K562 (cell line): ENCODE measurements around the gene ZNF41.

Experiments
- BCL6 ChIP-seq: fragments of 250-450 bp; sonication (Bioruptor Pico); IDR thresholded peaks from 2 replicates; pipeline ENCODE4 v1.4.0; 2020
- C11orf30 ChIP-seq: fragments of 450-650 bp; IDR thresholded peaks from 2 replicates; pipeline ENCODE4 v1.6.1; 2016; ENCODE audit warnings: low read depth, mild to moderate bottlenecking
- FOXA1 ChIP-seq: fragments of 450-650 bp; IDR thresholded peaks from 2 replicates; pipeline ENCODE4 v1.6.1; 2016; ENCODE audit warnings: mild to moderate bottlenecking, borderline replicate concordance
- FOXM1 ChIP-seq, 2 experiments: fragments of 450-650 bp in 1 of 2; sonication (generic) in 1 of 2; formaldehyde crosslinking in 1 of 2; IDR thresholded peaks; 2 replicates each; pipeline versions ENCODE4 v1.6.1 to v1.9.0; 2017 to 2022; ENCODE audit warnings: low read depth in 2 of 2, mild to moderate bottlenecking in 2 of 2, missing genetic modification reagents in 1 of 2, moderate library complexity in 1 of 2
- LARP7 ChIP-seq: fragments of 450-650 bp; IDR thresholded peaks from 2 replicates; pipeline ENCODE4 v1.6.1; 2016
- MTA3 ChIP-seq: fragments of 450-650 bp; formaldehyde crosslinking; IDR thresholded peaks from 2 replicates; pipeline ENCODE4 v1.6.1; 2017; ENCODE audit warnings: mild to moderate bottlenecking, borderline replicate concordance
- PHF20 ChIP-seq: fragments of 450-650 bp; IDR thresholded peaks from 2 replicates; pipeline ENCODE4 v1.6.1; 2018; ENCODE audit not compliant: partially characterized antibody
- POLR2AphosphoS5 ChIP-seq: IDR thresholded peaks from 2 replicates; pipeline ENCODE4 v1.6.1; 2011; ENCODE audit warnings: mild to moderate bottlenecking, low read depth, low read length, moderate library complexity; ENCODE audit not compliant: control insufficient read depth, insufficient read depth
- RAD21 ChIP-seq, 2 experiments: fragments of 250-450 bp in 1 of 2; fragments of 450-650 bp in 1 of 2; sonication (Bioruptor Pico) in 1 of 2; formaldehyde crosslinking in 1 of 2; IDR thresholded peaks in 1 of 2; conservative IDR thresholded peaks in 1 of 2; 2 replicates each; pipeline versions ENCODE4 v1.4.0 to v1.8.0; 2020 to 2022; ENCODE audit warnings: mild to moderate bottlenecking in 2 of 2, moderate library complexity in 1 of 2
- SMAD3 ChIP-seq: fragments of 450-650 bp; formaldehyde crosslinking; conservative IDR thresholded peaks from 2 replicates; pipeline ENCODE4 v1.4.0; 2020; ENCODE audit warnings: mild to moderate bottlenecking

DNA sequence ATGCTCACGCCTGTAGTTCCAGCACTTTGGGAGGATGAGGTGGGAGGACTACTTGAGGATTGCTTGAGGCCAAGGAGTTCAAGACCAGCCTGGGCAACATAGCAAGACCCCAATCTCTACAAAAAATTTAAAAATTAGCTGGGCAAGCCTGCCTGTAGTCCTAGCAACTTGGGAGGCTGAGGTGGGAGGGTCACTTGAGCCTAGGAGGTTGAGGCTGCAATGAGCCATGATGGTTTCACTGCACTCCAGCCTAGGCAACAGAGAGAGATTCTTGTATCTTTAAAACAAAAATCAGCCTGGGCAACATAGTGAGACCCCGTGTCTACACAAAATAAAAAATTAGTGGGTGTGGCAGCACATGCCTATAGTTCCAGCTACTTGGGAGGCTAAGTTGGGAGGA lies 1.9 kb downstream of the ZNF41 start:
- TF ChIP-seq C11orf30: no peak
- TF ChIP-seq MTA3: no peak
- TF ChIP-seq FOXA1: no peak
- no peak for TF ChIP-seq FOXM1 (IDR thresholded peaks at IDR 0.05; ENCODE audit: low read depth)
- TF ChIP-seq FOXM1 (CRISPR knock-in tag; IDR thresholded peaks at IDR 0.05; ENCODE audit: low read depth): no peak
- no peak for TF ChIP-seq BCL6 (CRISPR knock-in tag)
- TF ChIP-seq RAD21 (CRISPR knock-in tag; conservative IDR thresholded peaks at IDR 0.05 in 1 of 2, IDR thresholded peaks at IDR 0.05 in 1 of 2): no peak
- TF ChIP-seq SMAD3: no peak
- TF ChIP-seq LARP7: no peak
- TF ChIP-seq PHF20: no peak
- no peak for TF ChIP-seq POLR2AphosphoS5
